Common myeloid progenitor, CD34-positive (primary cell): ENCODE data around the gene SCTR.

Experiments used
- CTCF ChIA-PET: fragments of 350-600 bp; sonication (Branson Sonifier 250); formaldehyde crosslinking; loops from one replicate; lab custom pipeline; 2021; ENCODE audit warnings: antibody characterized with exemption; lab: Charles Lee
- POLR2A ChIA-PET: fragments of 350-600 bp; sonication (Branson Sonifier 250); formaldehyde crosslinking; loops from one replicate; lab custom pipeline; 2021; ENCODE audit warnings: antibody characterized with exemption; lab: Charles Lee
- DNase-seq, 3 donors: peaks; one replicate each; pipeline versions ENCODE4 v3.0.0 to v3.0.0-alpha.2; 2013
- H3K27ac ChIP-seq, 2 experiments: 1 replicate in 1 of 2; 2 replicates in 1 of 2; pipeline ENCODE4 v1.7.0; 2013; ENCODE audit warnings: inconsistent platforms in 2 of 2, low read length in 2 of 2, mild to moderate bottlenecking in 2 of 2, low read depth in 1 of 2, moderate library complexity in 1 of 2; ENCODE audit not compliant: severe bottlenecking in 2 of 2, insufficient read depth in 1 of 2, poor library complexity in 1 of 2
- H3K27me3 ChIP-seq, 5 experiments: replicated peaks in 2 of 5; 1 replicate in 3 of 5; 2 replicates in 2 of 5; pipeline versions ENCODE4 v1.6.1 to v1.7.0; 2013; ENCODE audit warnings: low read length in 4 of 5, mild to moderate bottlenecking in 2 of 5, moderate library complexity in 2 of 5, inconsistent platforms in 1 of 5; ENCODE audit not compliant: insufficient read depth in 5 of 5, control insufficient read depth in 4 of 5
- H3K36me3 ChIP-seq, 4 experiments: 1 replicate in 2 of 4; 2 replicates in 2 of 4; pipeline versions ENCODE4 v1.6.1 to v1.7.0; 2013; ENCODE audit warnings: low read length in 3 of 4, control low read depth in 1 of 4, mild to moderate bottlenecking in 1 of 4; ENCODE audit not compliant: control insufficient read depth in 4 of 4, insufficient read depth in 4 of 4
- H3K4me1 ChIP-seq, 4 experiments: 1 replicate in 3 of 4; 2 replicates in 1 of 4; pipeline versions ENCODE4 v1.6.1 to v1.7.1; 2013; ENCODE audit warnings: low read length in 3 of 4, mild to moderate bottlenecking in 3 of 4, control low read depth in 1 of 4, inconsistent platforms in 1 of 4, moderate library complexity in 1 of 4; ENCODE audit not compliant: control insufficient read depth in 4 of 4, insufficient read depth in 4 of 4; ENCODE audit errors: control extremely low read depth in 1 of 4
- H3K4me3 ChIP-seq, 7 experiments: 1 replicate in 4 of 7; 2 replicates in 3 of 7; pipeline versions ENCODE4 v1.5.1 to v1.7.0; 2013; ENCODE audit warnings: mild to moderate bottlenecking in 7 of 7, low read length in 6 of 7, moderate library complexity in 6 of 7, inconsistent platforms in 2 of 7, low read depth in 2 of 7, control low read depth in 1 of 7; ENCODE audit not compliant: insufficient read depth in 4 of 7, control insufficient read depth in 1 of 7; ENCODE audit errors: extremely low read depth in 1 of 7
- H3K9me3 ChIP-seq, 5 experiments: 1 replicate in 4 of 5; 2 replicates in 1 of 5; pipeline versions ENCODE4 v1.6.1 to v1.7.1; 2013; ENCODE audit warnings: low read length in 4 of 5, mild to moderate bottlenecking in 2 of 5, inconsistent platforms in 1 of 5, low read depth in 1 of 5, moderate library complexity in 1 of 5; ENCODE audit not compliant: control insufficient read depth in 4 of 5, insufficient read depth in 2 of 5; ENCODE audit errors: control extremely low read depth in 1 of 5
- WGBS: methylation state at CpG from one replicate; pipeline ENCODE4 v1.1.5; 2013; ENCODE audit not compliant: insufficient coverage; 5-methylcytosine and 5-hydroxymethylcytosine counted together

SCTR gene

DNA sequence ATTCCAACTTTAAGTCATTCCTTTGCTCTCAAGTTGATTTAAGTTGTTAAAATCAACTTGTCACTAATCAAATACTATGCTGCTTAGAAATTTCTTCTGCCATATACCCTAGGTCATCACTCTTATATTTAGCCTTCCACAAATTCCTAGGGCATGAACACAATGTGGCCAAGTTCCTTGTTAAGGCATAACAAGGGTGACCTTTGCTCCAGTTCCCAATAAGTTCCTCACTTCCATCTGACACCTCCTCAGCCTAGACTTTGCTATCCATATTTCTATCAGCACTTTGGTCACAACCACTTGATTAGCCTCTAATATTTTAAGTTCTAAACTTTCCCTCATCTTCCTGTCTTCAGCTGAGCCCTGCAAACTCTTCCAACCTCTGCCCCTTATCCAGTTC is 102.5 kb downstream of the SCTR start:
- Histone ChIP-seq H3K36me3 (no peaks in the 10 kb centered on the region), H3K9me3 (peaks cover 0 to 9% (median 4%) of the 10 kb centered on the region in 5 experiments), H3K4me3 (no peak overlapping the region), H3K4me1 (no peaks in the 10 kb centered on the region), H3K27ac (no peak overlapping the region), H3K27me3 (peaks cover 0 to 8% (median 0%) of the 10 kb centered on the region in 5 experiments)
- POLR2A ChIA-PET = no interaction called here
- CTCF ChIA-PET = no interaction called here
- DNase-seq = no peak

- Histone ChIP-seq H3K9me3 (peaks cover 0 to 9% (median 4%) of the 10 kb centered on the region in 5 experiments), H3K4me3 (no peak overlapping the region), H3K4me1 (no peaks in the 10 kb centered on the region), H3K27me3 (peaks cover 0 to 6% (median 0%) of the 10 kb centered on the region in 5 experiments), H3K27ac (no peak overlapping the region), H3K36me3 (no peaks in the 10 kb centered on the region)
- no peak for DNase-seq
- ChIA-PET CTCF (interaction anchor here (1.2 kb wide), 1 partner anchor 10 kb away, joined by 3 read pairs; the partner anchor contains the start of gene TMEM37), POLR2A (no interaction called here)
- WGBS = 100% methylated on average over 1 of the region's 1 CpG
These were observed 103.0 kb downstream of the SCTR start for GRCh38 chr2:119421304-119421703.

DNA sequence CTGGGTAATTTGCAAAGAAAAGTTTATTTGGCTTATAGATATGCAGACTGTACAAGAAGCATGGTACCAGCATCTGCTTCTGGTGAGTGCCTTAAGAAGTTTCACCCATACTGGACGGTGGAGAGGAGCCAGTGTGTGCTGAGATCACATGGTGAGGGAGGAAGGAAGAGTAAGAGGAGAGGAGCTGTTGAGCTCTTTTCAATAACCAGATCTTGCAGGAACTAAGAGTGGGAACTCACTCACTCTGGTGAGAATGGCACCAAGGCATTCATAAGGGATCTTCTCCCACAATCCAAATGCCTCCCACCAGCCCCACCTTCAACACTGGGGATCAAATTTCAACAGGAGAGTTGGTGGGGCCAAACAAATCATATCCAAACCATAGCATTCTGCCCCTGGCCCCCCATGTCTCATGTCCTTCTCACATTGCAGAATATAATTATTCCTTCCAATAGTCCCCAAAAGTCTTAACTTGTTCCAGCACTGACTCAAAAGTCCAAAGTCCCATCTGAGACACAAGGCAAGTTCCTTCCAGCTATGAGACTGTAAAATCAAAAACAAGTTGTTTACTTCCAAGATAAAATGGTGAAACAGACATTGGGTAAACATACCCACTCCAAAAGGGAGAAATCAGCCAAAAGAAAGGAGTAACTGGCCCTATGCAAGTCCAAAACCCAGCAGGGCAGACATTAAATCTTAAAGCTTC is 104.3 kb downstream of the SCTR start:
- no peak for DNase-seq
- Histone ChIP-seq H3K27ac (no peak overlapping the region), H3K9me3 (peaks cover 0 to 9% (median 4%) of the 10 kb centered on the region in 5 experiments), H3K4me3 (no peak overlapping the region), H3K27me3 (peaks cover 0 to 2% (median 0%) of the 10 kb centered on the region in 5 experiments), H3K36me3 (no peaks in the 10 kb centered on the region), H3K4me1 (peaks cover 0 to 5% (median 0%) of the 10 kb centered on the region in 4 experiments)
- WGBS = no CpG with 5 or more reads among the region's 1 CpG
- ChIA-PET CTCF (interaction anchor here (1.2 kb wide), 1 partner anchor 12 kb away, joined by 3 read pairs; the partner anchor contains the start of gene TMEM37), POLR2A (interaction anchor here (0.6 kb wide), 1 partner anchor 415 kb away, joined by 3 read pairs; no protein-coding TSS in a partner anchor)

GRCh38 chr2:119419065-119419464 is 105.2 kb downstream of the SCTR start:
- Histone ChIP-seq H3K4me3 (no peak overlapping the region), H3K36me3 (no peaks in the 10 kb centered on the region), H3K4me1 (peaks cover 0 to 14% (median 0%) of the 10 kb centered on the region in 4 experiments), H3K9me3 (peaks cover 0 to 9% (median 4%) of the 10 kb centered on the region in 5 experiments), H3K27me3 (no peaks in the 10 kb centered on the region), H3K27ac (no peak overlapping the region)
- DNase-seq = no peak
- CTCF ChIA-PET = no interaction called here
- POLR2A ChIA-PET = no interaction called here
- 100% methylated on average over 1 of the region's 1 CpG for WGBS

- POLR2A ChIA-PET = no interaction called here
- DNase-seq = no peak
These were observed 106.4 kb downstream of the SCTR start for GRCh38 chr2:119417908-119418307.

DNA sequence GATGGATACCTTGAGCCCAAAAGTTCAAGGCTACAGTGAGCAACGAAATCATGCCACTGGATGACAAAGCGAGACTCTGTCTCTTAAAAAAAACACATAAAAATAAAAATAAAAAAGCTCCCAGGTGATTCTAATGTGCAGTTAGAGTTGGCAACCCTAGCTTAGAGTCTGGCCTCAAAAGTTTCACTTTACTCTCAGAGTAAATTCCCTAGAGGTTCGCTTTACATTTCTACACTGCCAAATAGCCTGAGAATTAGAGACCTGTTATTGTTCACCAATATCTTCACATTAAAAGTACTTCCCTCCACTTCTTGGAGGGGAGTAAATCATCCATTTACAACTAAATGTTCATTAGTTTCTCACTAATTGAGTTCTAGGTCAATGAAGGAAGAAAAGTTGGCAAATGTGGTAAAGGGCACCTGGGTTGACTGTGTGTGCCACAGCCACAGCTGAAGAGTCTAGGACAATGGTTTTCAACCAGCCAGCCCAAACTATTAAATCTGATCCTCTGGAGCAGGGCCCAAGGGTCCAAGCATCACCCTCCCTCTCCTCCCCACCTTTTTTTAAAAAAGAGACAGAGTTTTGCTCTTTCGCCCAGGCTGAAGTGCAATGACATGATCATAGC is 107.9 kb downstream of the SCTR start:
- no peaks in the 10 kb centered on the region for H3K27me3 ChIP-seq
- WGBS = 100% methylated on average over 2 of the region's 4 CpGs
- ChIA-PET POLR2A (no interaction called here), CTCF (interaction anchor here (0.9 to 2.1 kb wide), 2 partner anchors 10 to 60 kb away, joined by 3 to 5 read pairs; no protein-coding TSS in a partner anchor)
- DNase-seq = no peak
- H3K4me1 ChIP-seq = peaks cover 0 to 14% (median 0%) of the 10 kb centered on the region in 4 experiments
- H3K27ac ChIP-seq = no peak overlapping the region
- H3K9me3 ChIP-seq = peaks cover 0 to 8% (median 3%) of the 10 kb centered on the region in 5 experiments
- H3K36me3 ChIP-seq = no peaks in the 10 kb centered on the region
- no peak overlapping the region for H3K4me3 ChIP-seq

More at GRCh38 chr2:119417908-119418307, 106.4 kb downstream of the SCTR start:
- no peak overlapping the region for H3K4me3 ChIP-seq
- H3K9me3 ChIP-seq = peaks cover 0 to 9% (median 4%) of the 10 kb centered on the region in 5 experiments
- H3K27ac ChIP-seq = no peak overlapping the region
- H3K36me3 ChIP-seq = no peaks in the 10 kb centered on the region
- no peaks in the 10 kb centered on the region for H3K27me3 ChIP-seq
- CTCF ChIA-PET = no interaction called here
- 100% methylated on average over 4 of the region's 6 CpGs for WGBS
- H3K4me1 ChIP-seq = peaks cover 0 to 14% (median 0%) of the 10 kb centered on the region in 4 experiments

DNA sequence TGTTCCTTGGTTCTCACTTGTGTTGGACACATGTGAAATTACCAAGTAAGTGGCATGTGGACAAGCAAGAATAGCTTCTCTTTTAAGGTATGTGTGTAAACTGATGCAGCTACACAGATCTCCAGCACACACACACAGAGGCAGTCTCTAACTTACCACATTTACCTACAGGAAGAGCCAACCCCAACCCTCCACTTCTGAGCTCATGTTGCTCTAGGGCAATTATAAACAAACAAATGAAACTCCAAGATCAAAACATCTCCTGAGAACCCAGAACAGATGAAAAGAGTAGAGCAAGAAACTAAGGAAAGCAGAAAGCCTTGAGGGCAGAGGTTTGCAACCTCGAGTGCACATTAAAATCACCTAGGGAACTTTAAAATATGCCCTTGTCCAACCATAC is 108.7 kb downstream of the SCTR start:
- ChIA-PET CTCF (interaction anchor here (2.1 kb wide), 1 partner anchor 61 kb away, joined by 5 read pairs; no protein-coding TSS in a partner anchor), POLR2A (no interaction called here)

More for the DNA sequence above, 108.7 kb downstream of the SCTR start:
- no peak for DNase-seq
- no CpG with 5 or more reads among the region's 1 CpG for WGBS
- no peaks in the 10 kb centered on the region for H3K27me3 ChIP-seq
- H3K4me1 ChIP-seq = peaks cover 0 to 14% (median 0%) of the 10 kb centered on the region in 4 experiments
- no peak overlapping the region for H3K4me3 ChIP-seq
- H3K9me3 ChIP-seq = peaks cover 0 to 3% (median 0%) of the 10 kb centered on the region in 5 experiments
- H3K36me3 ChIP-seq = no peaks in the 10 kb centered on the region
- H3K27ac ChIP-seq = no peak overlapping the region
